ENCODE measurements around the gene MAGT1. TPM values are rescaled to one million over a fixed set of nuclear protein-coding genes. Genes with fewer than 3 reads are reported as not detected.
"Not testable (repeated sequence)": the region's sequence is repeated elsewhere in the genome, so short reads cannot be mapped to it uniquely, and the experiment has no call there.

Gene MAGT1
- total RNA-seq (10 to 100 TPM; 32.9 to 40.5 (median 35.5) TPM), total RNA-seq (75.2 to 146 (median 105) reads per million in 29 experiments)
- 53.9 TPM for total RNA-seq (2013)

- ATAC-seq (replicated peaks in 1 of 4) = peak; percentile 89 to 90 (median 90)
- Histone ChIP-seq H3K27ac (ENCODE audit: low read length) (peak within 1 kb of the TSS; percentile 99), H3K27me3 (replicated peaks in 1 of 2; ENCODE audit: control insufficient read depth in 2 of 2, extremely low read depth in 1 of 2, insufficient read depth in 2 of 2, low read length in 1 of 2) (no peaks in the 10 kb centered on the region), H3K4me1 (ENCODE audit: control insufficient read depth in 1 of 2, extremely low read depth in 1 of 2, insufficient read depth in 2 of 2, low read length in 2 of 2) (peaks cover 2 to 13% of the 10 kb centered on the region in 2 experiments), H3K9me3 (no peaks in the 10 kb centered on the region), H3K36me3 (ENCODE audit: control insufficient read depth in 2 of 2, extremely low read depth in 1 of 2, insufficient read depth in 1 of 2, low read length in 1 of 2) (no peaks in the 10 kb centered on the region), H3K4me3 (ENCODE audit: control insufficient read depth in 1 of 2, extremely low read depth in 1 of 2, low read length in 1 of 2) (peak within 1 kb of the TSS; percentile 78 to 85)
- peaks cover 29 to 35% (median 31%) of the 10 kb centered on the region in 3 donors for H3K4me1 Mint-ChIP-seq
- peaks cover 9% of the 10 kb centered on the region for H3K36me3 Mint-ChIP-seq
- POLR2A ChIA-PET = interaction anchor here (0.5 to 1.5 kb wide), 6 partner anchors 109 to 1749 kb away, joined by 3 read pairs; no protein-coding TSS in a partner anchor
- 0% methylated on average over 15 of the region's 49 CpGs for WGBS (ENCODE audit: insufficient coverage)
- H3K27me3 Mint-ChIP-seq = no peaks in the 10 kb centered on the region
- H3K27ac Mint-ChIP-seq = peak within 1 kb of the TSS; percentile 98 to 99
- DNase-seq = peak; percentile 58 to 96 (median 90)
- CTCF ChIA-PET = interaction anchor here (0.6 to 1.5 kb wide), 5 partner anchors 9 to 130 kb away, joined by 3 to 4 read pairs (median 3); no protein-coding TSS in a partner anchor
- H3K4me3 Mint-ChIP-seq = peak within 1 kb of the TSS; percentile 84 to 97 (median 97)
- no peaks in the 10 kb centered on the region for H3K9me3 Mint-ChIP-seq
Measured at GRCh38 chrX:77894921-77895886, at the start of gene MAGT1. Gene MAGT1 (minus strand): TSS chrX:77895435. CDS start chrX:77895410, 25 bp downstream.

GRCh38 chrX:77945031-77945430 lies 49.8 kb upstream of the MAGT1 start:
- H3K27ac Mint-ChIP-seq, CTCF ChIA-PET, H3K9me3 Mint-ChIP-seq: not testable (repeated sequence)

GRCh38 chrX:77938083-77938680 lies 42.9 kb upstream of the MAGT1 start:
- H3K9me3 Mint-ChIP-seq = no peaks in the 10 kb centered on the region
- WGBS (ENCODE audit: insufficient coverage) = no CpG with 5 or more reads among the region's 4 CpGs
- H3K36me3 ChIP-seq (ENCODE audit: control insufficient read depth in 2 of 2, extremely low read depth in 1 of 2, insufficient read depth in 1 of 2, low read length in 1 of 2) = no peaks in the 10 kb centered on the region
- H3K4me1 ChIP-seq (ENCODE audit: control insufficient read depth in 1 of 2, extremely low read depth in 1 of 2, insufficient read depth in 2 of 2, low read length in 2 of 2) = no peaks in the 10 kb centered on the region
- no peak overlapping the region for H3K4me3 ChIP-seq (ENCODE audit: control insufficient read depth in 1 of 2, extremely low read depth in 1 of 2, low read length in 1 of 2)
- no peaks in the 10 kb centered on the region for H3K27me3 ChIP-seq (replicated peaks in 1 of 2; ENCODE audit: control insufficient read depth in 2 of 2, extremely low read depth in 1 of 2, insufficient read depth in 2 of 2, low read length in 1 of 2)
- no peak for DNase-seq
- no peak overlapping the region for H3K4me3 Mint-ChIP-seq
- H3K27ac ChIP-seq (ENCODE audit: low read length) = no peak overlapping the region
- H3K27ac Mint-ChIP-seq = no peak overlapping the region
- ChIA-PET POLR2A (no interaction called here), CTCF (no interaction called here)
- H3K4me1 Mint-ChIP-seq = peaks cover 7 to 9% (median 9%) of the 10 kb centered on the region in 3 donors
- no peaks in the 10 kb centered on the region for H3K27me3 Mint-ChIP-seq
- ATAC-seq (replicated peaks in 1 of 4) = no peak
- H3K36me3 Mint-ChIP-seq = no peaks in the 10 kb centered on the region
- no peaks in the 10 kb centered on the region for H3K9me3 ChIP-seq

More at GRCh38 chrX:77945031-77945430, 49.8 kb upstream of the MAGT1 start:
- ATAC-seq (replicated peaks in 1 of 4); H3K36me3 Mint-ChIP-seq; H3K4me1 ChIP-seq (ENCODE audit: control insufficient read depth in 1 of 2, extremely low read depth in 1 of 2, insufficient read depth in 2 of 2, low read length in 2 of 2); H3K4me3 ChIP-seq (ENCODE audit: control insufficient read depth in 1 of 2, extremely low read depth in 1 of 2, low read length in 1 of 2); H3K27me3 ChIP-seq (replicated peaks in 1 of 2; ENCODE audit: control insufficient read depth in 2 of 2, extremely low read depth in 1 of 2, insufficient read depth in 2 of 2, low read length in 1 of 2); H3K4me3 Mint-ChIP-seq; H3K27me3 Mint-ChIP-seq; DNase-seq; POLR2A ChIA-PET; H3K27ac ChIP-seq (ENCODE audit: low read length); H3K9me3 ChIP-seq; H3K4me1 Mint-ChIP-seq; H3K36me3 ChIP-seq (ENCODE audit: control insufficient read depth in 2 of 2, extremely low read depth in 1 of 2, insufficient read depth in 1 of 2, low read length in 1 of 2): not testable (repeated sequence)
- WGBS (ENCODE audit: insufficient coverage) = no CpG with 5 or more reads among the region's 6 CpGs

- CTCF ChIA-PET = no interaction called here
- no peaks in the 10 kb centered on the region for H3K27me3 Mint-ChIP-seq
- no peak for ATAC-seq (replicated peaks in 1 of 4)
- peaks cover under 1 to 8% (median 4%) of the 10 kb centered on the region in 3 donors for H3K4me1 Mint-ChIP-seq
- no peak for DNase-seq
- Histone ChIP-seq H3K36me3 (ENCODE audit: control insufficient read depth in 2 of 2, extremely low read depth in 1 of 2, insufficient read depth in 1 of 2, low read length in 1 of 2) (no peaks in the 10 kb centered on the region), H3K27ac (ENCODE audit: low read length) (no peak overlapping the region), H3K9me3 (no peaks in the 10 kb centered on the region), H3K4me3 (ENCODE audit: control insufficient read depth in 1 of 2, extremely low read depth in 1 of 2, low read length in 1 of 2) (no peak overlapping the region), H3K4me1 (ENCODE audit: control insufficient read depth in 1 of 2, extremely low read depth in 1 of 2, insufficient read depth in 2 of 2, low read length in 2 of 2) (no peaks in the 10 kb centered on the region), H3K27me3 (replicated peaks in 1 of 2; ENCODE audit: control insufficient read depth in 2 of 2, extremely low read depth in 1 of 2, insufficient read depth in 2 of 2, low read length in 1 of 2) (no peaks in the 10 kb centered on the region)
- POLR2A ChIA-PET = no interaction called here
- no peak overlapping the region for H3K4me3 Mint-ChIP-seq
- H3K27ac Mint-ChIP-seq = no peak overlapping the region
- WGBS (ENCODE audit: insufficient coverage) = no CpG with 5 or more reads among the region's 3 CpGs
- peaks cover 5% of the 10 kb centered on the region for H3K36me3 Mint-ChIP-seq
- no peaks in the 10 kb centered on the region for H3K9me3 Mint-ChIP-seq
Measured at GRCh38 chrX:77937291-77937690, 42.1 kb upstream of the MAGT1 start.

- Histone ChIP-seq H3K4me1 (ENCODE audit: control insufficient read depth in 1 of 2, extremely low read depth in 1 of 2, insufficient read depth in 2 of 2, low read length in 2 of 2) (no peaks in the 10 kb centered on the region), H3K27ac (ENCODE audit: low read length) (no peak overlapping the region), H3K36me3 (ENCODE audit: control insufficient read depth in 2 of 2, extremely low read depth in 1 of 2, insufficient read depth in 1 of 2, low read length in 1 of 2) (no peaks in the 10 kb centered on the region), H3K9me3 (no peaks in the 10 kb centered on the region), H3K27me3 (replicated peaks in 1 of 2; ENCODE audit: control insufficient read depth in 2 of 2, extremely low read depth in 1 of 2, insufficient read depth in 2 of 2, low read length in 1 of 2) (no peaks in the 10 kb centered on the region), H3K4me3 (ENCODE audit: control insufficient read depth in 1 of 2, extremely low read depth in 1 of 2, low read length in 1 of 2) (no peak overlapping the region)
- Mint-ChIP-seq H3K27ac (no peak overlapping the region), H3K36me3 (peaks cover 5% of the 10 kb centered on the region), H3K27me3 (no peaks in the 10 kb centered on the region), H3K9me3 (no peaks in the 10 kb centered on the region), H3K4me1 (peaks cover 0 to 8% (median 4%) of the 10 kb centered on the region in 3 donors), H3K4me3 (no peak overlapping the region)
- DNase-seq (no peak), ATAC-seq (replicated peaks in 1 of 4) (no peak)
- CTCF ChIA-PET = no interaction called here
- POLR2A ChIA-PET = no interaction called here
Measured at GRCh38 chrX:77936299-77936698, 41.1 kb upstream of the MAGT1 start.

- no peaks in the 10 kb centered on the region for H3K9me3 Mint-ChIP-seq
- Histone ChIP-seq H3K36me3 (ENCODE audit: control insufficient read depth in 2 of 2, extremely low read depth in 1 of 2, insufficient read depth in 1 of 2, low read length in 1 of 2) (no peaks in the 10 kb centered on the region), H3K4me3 (ENCODE audit: control insufficient read depth in 1 of 2, extremely low read depth in 1 of 2, low read length in 1 of 2) (no peak overlapping the region), H3K27me3 (replicated peaks in 1 of 2; ENCODE audit: control insufficient read depth in 2 of 2, extremely low read depth in 1 of 2, insufficient read depth in 2 of 2, low read length in 1 of 2) (no peaks in the 10 kb centered on the region), H3K27ac (ENCODE audit: low read length) (no peak overlapping the region), H3K4me1 (ENCODE audit: control insufficient read depth in 1 of 2, extremely low read depth in 1 of 2, insufficient read depth in 2 of 2, low read length in 2 of 2) (no peaks in the 10 kb centered on the region), H3K9me3 (no peaks in the 10 kb centered on the region)
- no peak overlapping the region for H3K4me3 Mint-ChIP-seq
- DNase-seq = no peak
- peaks cover 0 to 8% (median 4%) of the 10 kb centered on the region in 3 donors for H3K4me1 Mint-ChIP-seq
- CTCF ChIA-PET = no interaction called here
- peaks cover 5% of the 10 kb centered on the region for H3K36me3 Mint-ChIP-seq
- no peak overlapping the region for H3K27ac Mint-ChIP-seq
- WGBS (ENCODE audit: insufficient coverage) = no CpG with 5 or more reads among the region's 1 CpG
- no peak for ATAC-seq (replicated peaks in 1 of 4)
- no peaks in the 10 kb centered on the region for H3K27me3 Mint-ChIP-seq
- POLR2A ChIA-PET = no interaction called here
Measured at GRCh38 chrX:77935886-77936285, 40.7 kb upstream of the MAGT1 start.
